Smooth muscle cell of trachea (primary cell): Measurements from ENCODE around the gene DIPK2B. TPM values are rescaled to one million over a fixed set of nuclear protein-coding genes. Genes with fewer than 3 reads are reported as not detected.

Experiments
- total RNA-seq: library from RNA; depleted of rRNA; stranded (reverse); fragments of >200 nt; gene quantifications from 2 replicates; pipeline ENCODE4 v1.2.1, GENCODE V29; 2014

The DIPK2B gene, protein sequence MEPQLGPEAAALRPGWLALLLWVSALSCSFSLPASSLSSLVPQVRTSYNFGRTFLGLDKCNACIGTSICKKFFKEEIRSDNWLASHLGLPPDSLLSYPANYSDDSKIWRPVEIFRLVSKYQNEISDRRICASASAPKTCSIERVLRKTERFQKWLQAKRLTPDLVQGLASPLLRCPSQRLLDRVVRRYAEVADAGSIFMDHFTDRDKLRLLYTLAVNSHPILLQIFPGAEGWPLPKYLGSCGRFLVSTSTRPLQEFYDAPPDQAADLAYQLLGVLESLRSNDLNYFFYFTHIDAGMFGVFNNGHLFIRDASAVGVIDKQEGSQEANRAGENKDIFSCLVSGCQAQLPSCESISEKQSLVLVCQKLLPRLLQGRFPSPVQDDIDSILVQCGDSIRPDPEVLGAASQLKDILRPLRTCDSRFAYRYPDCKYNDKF
- total RNA-seq, result 0.15 TPM in 1 of 2 replicates, not detected in the other

DNA sequence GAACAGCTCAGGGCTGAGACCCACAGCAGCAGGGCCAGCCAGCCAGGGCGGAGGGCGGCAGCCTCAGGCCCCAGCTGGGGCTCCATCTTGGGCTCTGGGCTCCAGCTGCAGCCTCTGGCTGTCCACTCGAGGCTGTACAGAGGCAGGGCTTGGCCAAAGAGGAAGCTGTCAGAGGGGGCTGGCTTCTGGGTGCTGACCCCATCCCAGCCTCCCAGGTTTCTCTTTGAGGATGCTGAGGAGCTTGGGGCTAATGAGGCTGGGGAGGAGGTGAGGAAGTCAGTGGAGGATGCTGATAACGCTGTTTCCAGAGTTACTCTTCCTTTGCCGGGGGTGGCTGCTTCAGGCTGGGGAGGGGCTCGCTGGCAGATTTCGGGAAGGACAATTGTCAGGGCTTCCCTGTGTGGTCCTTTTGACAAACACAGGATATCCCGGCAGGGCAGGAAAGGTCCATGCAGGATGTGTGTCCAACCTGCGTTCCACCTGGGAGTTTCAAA, at the start of gene DIPK2B:
TSS of gene DIPK2B (minus strand) at position 136 of the 494 bp plus-strand sequence. CDS start at position 86, 50 bp downstream.

